GM18870 (cell line): ENCODE measurements around the gene RAP2B.
"Not testable (repeated sequence)": the region's sequence is repeated elsewhere in the genome, so short reads cannot be mapped to it uniquely, and the experiment has no call there.

Experiments
- ATAC-seq: cut with Tn5 transposase; IDR thresholded peaks from one replicate; pipeline ENCODE4 v1.9.1; 2021; ENCODE audit warnings: moderate library complexity; ENCODE audit not compliant: unreplicated experiment

RAP2B gene

GRCh38 chr3:153161714-153162512, at the start of gene RAP2B:
Gene RAP2B, plus strand, starts transcription at chr3:153162226. Its CDS starts 468 bp downstream, at chr3:153162694.
- ATAC-seq = peak; percentile 15

- no peak for ATAC-seq
Measured at GRCh38 chr3:153113541-153113940, 48.5 kb upstream of the RAP2B start.

GRCh38 chr3:153114270-153114669, 47.8 kb upstream of the RAP2B start:
- ATAC-seq = not testable (repeated sequence)

DNA sequence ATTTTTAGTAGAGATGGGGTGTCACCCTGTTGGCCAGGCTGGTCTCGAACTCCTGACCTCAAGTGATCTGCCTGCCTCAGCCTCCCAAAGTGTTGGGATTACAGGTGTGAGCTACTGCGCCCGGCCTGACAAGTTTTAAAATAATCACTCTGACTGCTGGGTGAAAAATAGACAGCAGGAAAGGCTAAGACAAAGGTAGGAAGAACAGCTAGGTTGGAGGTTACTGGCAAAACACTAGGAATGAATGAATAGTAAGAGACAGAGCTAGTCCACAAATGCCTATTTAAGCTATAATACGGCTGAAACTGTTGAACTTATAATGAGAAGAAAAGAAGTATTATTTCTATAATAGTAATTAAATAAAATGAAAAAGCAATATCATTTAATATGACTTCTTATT, 46.7 kb upstream of the RAP2B start:
- no peak for ATAC-seq

DNA sequence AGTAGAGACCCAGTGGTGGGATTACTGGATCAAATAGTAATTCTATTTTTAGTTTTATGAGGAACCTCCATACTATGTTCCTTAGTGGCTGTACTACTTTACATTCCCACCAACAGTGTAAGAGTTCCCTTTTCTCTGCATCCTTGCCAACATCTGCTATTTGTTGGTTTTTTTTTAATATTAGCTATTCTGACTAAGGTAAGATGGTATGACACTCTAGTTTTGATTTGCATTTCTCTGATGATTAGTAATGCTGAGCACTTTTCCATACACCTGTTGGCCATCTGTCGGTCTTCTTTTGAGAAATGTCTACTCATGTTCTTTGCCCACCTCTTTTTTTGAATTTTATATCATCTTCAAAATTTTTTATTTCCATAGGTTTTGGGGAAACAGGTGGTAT, 34.2 kb upstream of the RAP2B start:
- no peak for ATAC-seq

GRCh38 chr3:153129426-153129825, 32.6 kb upstream of the RAP2B start:
- no peak for ATAC-seq

DNA sequence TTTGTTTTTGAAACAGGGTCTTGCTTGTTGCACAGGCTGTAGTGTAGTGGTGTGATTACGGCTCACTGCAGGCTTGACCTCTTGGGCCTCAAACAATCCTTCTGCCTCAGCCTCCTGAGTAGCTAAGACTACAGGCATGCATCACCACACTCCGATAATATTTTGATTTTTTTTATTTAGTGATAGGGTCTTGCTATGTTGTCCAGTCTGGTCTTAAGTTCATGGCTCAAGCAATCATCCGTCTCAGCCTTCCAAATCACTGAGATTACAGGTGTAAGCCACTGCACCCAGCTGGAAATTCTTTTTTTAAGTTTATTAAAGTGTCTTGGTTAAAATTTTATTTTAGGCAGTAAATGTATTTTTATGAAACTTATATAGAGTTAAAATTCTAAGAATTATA, 32.2 kb upstream of the RAP2B start:
- ATAC-seq = no peak

GRCh38 chr3:153130312-153130977, 31.6 kb upstream of the RAP2B start:
- ATAC-seq = peak; percentile 99

DNA sequence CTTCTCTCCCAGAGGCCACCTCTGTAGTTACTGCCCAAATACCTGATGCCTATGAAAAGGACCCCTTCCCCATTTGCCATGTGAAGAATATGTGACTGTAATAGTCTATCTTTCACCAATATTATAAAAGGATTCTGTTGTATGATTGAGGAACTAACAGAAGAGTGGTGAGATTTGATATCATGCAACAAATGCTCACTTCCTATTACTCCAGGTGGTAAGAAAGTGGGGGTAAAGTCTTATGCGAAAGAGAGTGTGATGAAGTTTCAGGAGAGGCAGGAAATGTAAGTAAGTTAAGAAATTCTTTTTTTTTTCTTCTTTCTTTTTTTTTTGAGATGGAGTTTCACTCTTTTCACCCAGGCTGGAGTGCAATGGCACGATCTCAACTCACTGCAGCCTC, 24.4 kb upstream of the RAP2B start:
- ATAC-seq = no peak

DNA sequence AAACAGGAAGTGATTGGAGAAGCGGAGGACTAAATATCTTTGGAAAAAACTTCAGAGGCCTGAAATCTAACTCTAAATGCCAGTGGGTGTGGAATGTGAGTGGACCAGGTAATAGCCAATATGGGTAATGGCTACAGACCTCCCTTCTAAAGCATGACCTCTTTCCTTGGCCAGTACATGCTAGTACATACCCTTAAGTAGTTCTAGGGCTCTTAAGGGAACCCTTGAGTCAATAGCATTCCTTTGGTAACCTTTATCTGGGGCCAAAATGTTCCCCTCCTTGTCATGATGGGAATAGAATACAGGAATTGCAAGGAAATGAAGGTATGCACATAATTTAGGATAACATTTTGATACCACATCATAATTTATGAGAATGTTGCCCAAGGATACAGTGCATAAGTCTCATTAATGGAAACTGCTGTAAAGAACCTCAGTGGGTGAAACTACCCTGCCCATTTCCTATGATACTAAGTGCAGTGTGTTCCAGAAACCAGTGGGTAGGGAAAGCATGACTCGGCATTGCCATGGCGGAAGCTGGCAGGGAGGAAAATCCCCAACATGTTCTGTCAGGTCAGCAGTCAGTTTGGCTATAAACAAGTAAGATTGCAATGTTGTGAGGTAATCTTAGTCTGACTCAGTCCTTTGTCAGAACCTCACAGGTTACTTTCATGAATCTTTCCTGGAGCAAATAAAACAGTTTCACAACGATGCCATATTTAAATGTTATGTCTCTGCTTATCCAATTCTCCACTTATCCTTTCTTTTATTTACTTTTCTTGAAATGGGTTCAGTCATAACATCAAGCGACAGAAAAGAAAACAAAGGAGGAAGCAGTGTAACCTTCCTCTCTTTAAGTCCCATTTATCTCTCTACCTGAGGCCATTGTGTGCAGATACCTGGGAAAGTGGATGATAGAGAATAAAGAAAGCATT, 23.5 kb upstream of the RAP2B start:
- ATAC-seq = peak; percentile 95

DNA sequence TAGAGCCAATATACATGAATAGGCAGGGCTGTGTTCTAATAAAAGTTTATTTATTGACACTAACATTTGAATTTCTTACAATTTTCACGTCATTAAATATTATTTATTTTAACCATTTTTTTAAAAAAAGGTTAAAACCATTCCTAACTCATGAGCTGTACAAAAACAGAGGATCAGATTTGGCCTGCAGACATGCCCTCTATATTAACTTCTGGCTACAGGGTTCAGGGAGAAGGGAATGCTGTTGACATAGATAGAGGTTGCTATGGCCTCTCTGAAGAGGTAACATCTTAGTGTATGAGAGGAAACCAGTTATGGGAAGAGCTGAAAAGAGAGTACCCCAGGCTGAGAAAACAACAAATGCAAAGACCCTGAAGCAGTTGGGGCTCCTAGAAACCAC, 19.1 kb upstream of the RAP2B start:
- ATAC-seq = no peak

DNA sequence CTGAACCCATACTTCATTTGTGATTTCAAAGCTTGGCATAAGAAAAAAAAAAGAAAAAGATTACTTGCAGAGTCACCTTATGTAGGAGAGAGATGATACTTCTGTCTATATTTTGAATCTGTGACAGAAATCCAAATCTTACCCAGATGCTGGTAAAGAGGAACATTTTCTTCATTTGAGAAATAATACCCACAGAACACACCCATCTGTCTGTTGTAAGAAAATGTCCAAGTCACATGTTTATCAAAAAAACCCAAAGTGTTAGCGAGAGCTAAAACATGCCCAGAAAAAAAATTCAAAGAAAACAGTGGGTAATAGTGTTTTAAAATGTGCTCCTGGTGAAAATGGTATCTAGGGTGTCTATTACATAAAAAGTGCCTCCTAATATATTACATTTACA, 18.0 kb upstream of the RAP2B start:
- no peak for ATAC-seq

DNA sequence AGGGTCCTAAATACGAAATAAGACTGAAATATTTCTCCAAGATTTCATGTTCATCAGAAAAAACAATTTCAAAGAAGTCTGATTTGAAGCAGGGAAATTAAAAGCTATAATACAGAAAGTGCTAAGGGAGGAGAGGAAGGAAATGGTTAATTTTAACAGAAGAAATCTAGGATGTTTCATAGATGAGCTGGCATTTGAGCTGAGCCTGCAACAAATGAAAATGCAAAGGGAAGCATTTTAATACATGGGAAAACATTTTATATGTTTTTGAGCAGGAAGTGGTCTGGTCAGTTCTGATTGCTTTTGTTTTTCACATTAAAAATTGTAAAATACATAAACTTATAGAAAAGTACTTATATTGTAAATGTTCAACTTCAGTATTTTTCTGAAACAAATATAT, 17.2 kb upstream of the RAP2B start:
- no peak for ATAC-seq

DNA sequence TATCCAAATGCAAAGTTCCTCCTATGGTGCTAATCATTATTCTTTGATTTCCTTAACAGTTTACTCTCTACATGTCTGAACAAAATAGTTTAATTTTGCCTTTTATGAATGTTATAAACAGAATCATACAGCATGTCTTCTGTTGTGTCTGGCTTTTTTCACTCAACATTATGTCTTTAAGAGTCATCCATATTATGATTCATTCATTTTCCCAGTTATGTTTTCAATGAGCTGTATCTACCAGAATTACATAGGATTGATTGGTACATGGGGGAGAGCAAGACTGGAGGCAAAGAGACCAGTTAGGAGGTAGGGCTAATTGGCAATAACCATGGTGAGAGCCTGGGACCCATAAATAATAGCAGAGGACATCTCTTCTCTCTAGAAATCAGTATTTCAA, 16.6 kb upstream of the RAP2B start:
- ATAC-seq = no peak

DNA sequence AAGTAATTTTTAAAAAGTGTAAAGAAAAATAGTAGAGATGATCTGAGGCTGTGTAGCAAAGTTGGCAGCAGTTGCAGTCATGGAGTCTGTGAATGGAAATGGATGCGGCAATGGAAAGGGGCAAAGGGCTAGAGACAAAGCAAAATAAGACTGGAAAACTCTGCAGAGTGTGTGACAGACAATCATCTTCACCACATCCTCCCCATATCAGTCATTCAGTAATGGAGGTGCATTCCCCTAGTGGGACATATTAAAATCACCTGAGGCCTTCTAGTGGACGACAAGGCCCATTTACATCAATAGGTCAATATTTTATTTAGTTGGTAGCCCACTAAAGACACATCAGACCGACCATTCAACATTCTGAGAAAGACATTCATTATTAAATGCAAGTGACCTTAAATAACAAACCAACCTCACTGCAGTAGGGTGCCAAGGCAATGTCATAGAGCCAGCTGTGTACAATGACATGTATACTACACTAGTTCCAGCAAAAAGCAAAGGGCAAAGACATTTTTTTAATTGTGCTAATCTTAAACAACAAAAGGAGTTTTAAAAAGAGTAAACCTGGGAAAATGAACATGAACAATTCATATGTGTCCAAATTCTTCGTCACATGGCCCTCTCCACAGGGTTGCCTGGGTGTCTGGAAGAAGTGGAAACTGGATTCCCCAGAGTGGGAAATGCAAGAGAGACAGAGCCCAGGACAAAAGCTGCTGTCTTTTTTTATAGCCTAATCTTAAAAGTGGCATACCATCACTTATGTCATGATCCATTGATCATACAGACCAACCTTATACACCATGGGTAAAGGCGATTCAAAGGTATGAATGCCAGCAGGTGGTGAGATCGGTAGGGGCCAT, 15.6 kb upstream of the RAP2B start:
- peak; percentile 52 for ATAC-seq

DNA sequence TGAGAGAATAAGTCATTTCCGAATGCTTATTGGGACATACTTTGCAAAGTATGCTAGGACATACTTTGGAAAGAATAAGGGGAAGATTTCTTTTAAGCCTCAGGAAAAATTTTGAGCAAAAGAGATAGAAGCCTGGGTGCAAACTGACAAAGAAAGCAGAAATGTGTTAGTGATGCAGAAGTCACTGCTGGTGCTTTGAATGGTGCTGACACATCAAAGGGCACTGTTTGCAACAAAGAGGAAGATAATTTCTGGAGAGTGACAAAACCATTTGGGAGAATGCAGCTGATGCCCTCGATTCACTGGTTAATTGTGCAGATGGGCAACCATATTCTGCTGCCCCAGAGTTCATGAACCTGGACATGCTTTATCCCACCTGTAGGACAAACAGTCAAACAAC, 11.0 kb upstream of the RAP2B start:
- no peak for ATAC-seq

DNA sequence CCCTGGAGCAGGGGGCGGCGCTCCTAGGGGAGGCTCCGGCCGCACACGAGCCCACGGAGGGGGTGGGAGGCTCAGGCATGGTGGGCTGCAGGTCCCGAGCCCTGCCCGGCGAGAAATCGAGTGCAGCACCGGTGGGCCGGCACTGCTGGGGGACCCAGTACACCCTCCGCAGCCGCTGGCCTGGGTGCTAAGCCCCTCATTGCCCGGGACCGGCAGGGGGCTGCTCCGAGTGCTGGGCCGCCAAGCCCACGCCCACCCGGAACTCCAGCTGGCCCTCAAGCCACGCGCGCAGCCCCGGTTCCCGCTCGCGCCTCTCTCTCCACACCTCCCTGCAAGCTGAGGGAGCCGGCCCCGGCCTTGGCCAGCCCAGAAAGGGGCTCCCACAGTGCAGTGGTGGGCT, 6.2 kb upstream of the RAP2B start:
- not testable (repeated sequence) for ATAC-seq

- ATAC-seq = no peak
Measured at GRCh38 chr3:153158189-153158588, 3.8 kb upstream of the RAP2B start.

DNA sequence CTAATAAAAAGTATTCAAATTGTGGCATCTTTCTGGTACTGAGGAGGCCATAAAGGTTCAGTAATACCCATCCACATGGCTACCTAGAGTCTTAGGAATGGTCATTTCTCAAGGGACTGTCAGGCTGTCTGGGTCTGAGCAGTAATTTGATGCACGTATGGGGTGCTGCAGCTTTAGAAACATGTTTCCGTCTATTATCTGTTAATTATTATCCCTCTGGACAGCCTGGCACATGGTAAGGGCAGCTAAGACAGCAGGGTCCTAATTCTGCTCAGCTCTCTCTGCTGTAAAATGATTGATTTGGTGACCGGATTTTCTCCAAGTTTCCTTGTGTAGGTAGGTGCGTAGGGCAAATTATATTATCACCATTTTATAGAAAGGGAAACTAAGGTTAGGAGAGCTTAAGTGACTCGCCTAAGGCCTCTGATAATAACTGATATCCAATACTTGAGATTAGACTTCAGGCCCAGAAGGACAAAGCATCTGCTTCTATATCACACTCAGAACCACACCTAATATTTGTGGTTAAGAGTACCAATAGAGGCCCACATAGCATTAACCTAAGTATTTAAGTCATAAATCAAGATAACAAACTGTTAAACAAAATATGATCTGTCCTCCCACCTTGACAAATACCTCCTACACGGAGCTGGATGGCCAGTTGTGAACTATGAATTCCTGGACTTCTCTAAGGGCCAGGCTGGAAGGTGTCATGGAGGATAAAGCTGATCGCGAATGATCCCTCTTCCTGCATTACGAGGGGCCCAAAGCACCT, 2.9 kb upstream of the RAP2B start:
- no peak for ATAC-seq
